Kidney glomerular epithelial cell (primary cell): ENCODE data around the gene TJP2.

Experiments
- DNase-seq: peaks from one replicate; lab custom pipeline; 2025; lab: John Stamatoyannopoulos, UW

The TJP2 gene

DNA sequence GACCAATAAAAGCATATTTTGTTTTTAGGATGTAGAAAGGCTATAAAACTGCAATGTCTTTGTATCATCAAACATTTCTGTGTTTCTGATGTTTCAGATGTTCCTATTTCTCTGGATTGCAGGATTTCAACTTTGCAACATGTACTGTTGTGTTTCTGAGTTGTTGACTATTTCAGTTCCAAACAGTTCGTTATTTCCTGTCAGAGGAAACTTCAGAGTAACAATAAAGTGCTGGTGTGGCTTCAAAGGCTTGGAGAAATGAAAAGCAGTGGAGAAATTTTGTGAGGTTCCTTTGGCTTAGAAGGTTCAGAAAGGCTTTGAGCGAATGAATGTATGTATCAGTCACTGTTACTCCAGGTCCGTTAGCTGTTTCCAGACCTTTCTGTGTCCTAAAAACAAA is 17.2 kb downstream of the TJP2 start:
- DNase-seq = no peak

DNA sequence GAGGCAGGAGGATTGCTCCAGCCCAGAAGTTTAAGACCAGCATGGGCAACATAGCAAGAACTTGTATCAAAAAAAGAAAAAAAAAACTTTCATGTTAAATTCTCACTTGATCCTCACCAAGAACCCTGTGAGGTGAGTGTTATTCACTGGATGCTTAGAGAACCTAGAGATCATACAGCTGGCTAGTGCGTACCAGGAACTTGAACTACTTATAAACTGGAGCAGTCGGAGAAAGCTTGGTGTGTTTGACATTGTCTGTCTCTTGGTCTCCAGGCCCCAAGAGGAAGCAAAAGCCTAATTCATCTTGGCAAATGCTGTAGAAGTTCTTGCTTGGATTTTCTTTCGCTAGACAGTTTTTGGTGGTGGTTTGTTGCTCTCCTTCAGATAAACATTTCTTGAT is 18.1 kb downstream of the TJP2 start:
- no peak for DNase-seq

DNA sequence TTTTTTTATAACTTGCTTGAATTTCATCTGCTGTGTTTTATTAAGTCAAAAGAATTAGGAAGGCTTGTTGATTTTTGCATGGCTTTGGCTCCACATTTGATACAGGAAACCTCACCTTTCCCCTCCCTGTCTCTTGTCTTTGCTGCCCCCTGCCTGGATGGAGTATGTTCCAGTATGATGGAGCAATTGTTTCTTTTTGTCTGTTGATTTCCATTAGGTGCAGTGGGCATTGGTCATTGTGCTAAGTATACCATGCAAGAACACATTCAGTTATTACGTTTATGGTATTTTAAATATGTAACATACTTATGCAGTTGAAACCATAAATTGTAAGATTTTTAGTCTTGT is 19.6 kb downstream of the TJP2 start:
- no peak for DNase-seq

DNA sequence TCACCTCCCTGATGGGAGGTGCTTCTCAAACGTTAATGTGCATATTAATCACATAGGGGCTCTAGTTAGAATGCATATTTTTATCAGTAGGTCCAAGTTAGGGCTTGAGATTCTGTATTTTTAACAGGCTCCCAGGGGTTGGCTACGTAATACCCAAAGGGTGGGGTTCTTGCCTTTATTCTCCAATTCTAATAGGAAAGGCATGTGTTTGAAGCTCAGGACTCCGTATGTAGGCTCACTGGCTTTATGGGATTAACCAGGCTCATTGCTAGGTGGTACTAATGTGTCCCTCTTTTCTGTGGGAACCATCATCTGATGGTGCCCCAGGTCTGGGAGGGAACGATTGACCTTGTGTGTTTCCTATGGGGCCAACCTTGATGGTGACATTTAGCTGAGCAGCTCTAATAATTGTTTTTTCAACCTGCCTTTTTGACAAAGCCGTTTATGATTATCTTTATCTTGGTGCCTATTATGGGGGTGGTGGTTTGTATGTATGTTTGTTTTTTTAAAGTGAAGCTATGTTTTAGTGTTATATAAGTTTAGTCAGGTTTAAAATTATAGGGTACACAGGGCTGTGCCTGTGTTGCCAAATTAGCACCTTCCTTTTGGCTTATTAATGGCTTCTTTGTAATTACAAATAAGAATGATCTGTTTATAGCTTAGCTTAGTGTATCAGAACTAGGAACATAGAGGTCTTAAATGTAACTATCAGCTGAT is 20.8 kb downstream of the TJP2 start:
- DNase-seq = no peak

DNA sequence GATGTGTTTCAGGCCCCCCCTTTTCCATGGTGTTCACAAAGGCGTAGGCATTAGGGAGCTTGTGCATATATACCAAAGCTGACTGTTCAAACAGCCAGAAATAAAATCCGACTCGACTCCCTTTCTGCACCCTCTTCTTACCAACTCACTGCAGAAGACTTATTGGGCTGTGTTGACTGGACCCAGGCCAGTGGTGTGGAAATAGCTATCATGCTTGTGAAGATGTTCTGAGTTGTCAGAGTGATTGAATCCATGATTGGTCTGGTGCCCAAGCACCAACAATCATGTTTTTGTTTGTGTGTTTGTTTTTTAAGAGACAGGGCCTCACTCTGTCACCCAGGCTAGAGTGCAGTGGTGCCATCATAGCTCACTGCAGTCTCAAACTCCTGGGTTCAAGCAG is 21.6 kb downstream of the TJP2 start:
- no peak for DNase-seq

DNA sequence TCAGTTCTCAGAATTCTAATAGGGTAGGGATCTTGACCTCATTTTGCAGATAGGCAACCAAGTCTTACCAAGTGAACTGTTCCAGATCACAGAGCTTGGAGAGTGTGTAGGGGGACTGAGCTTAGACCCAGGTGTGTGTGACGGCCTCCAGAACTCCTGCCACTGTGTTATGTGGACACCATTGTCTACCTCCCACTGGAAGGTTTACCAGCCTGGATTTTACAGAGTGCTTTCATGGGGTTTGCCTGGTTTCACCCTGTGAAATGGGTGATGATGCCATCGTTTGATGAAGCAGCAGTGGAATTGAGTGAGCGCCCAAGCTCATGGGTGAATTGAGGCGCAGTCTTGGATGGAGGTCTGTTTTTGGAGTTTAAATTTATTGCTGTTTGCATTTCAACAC is 23.6 kb downstream of the TJP2 start:
- DNase-seq = no peak

DNA sequence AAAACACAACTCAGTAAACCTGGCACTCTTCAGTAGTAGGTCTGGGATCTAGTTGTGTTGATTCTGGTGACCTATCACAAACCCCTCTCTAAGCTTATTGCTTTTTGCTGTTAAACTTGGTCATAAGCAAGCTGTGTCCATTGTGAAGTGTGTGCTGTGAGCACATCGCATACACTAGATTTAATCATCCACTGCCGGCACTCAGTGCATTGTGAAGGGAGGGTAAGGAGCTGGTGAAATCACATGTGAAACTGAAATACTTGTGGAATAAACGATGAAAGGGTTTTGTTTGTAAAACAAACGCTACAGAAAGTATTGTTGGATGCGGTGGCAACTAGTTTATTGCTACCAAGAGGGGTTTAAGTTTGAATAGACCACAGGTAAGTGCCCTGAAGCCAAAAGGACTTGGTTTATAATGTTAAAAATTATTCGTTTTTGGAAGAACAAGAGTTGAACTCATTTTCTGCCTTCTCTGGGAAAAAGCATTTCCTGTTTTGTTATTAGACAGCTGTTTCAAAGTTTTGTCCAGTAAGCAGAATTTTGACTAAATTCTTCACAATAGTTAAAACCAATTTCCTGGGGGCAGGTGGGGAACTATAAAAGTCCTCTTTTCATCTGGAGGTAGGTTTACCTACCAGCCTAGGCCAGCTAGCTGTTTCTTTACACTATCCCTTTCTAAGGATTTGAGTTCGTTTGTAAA is 24.6 kb downstream of the TJP2 start:
- DNase-seq = peak; percentile 12

DNA sequence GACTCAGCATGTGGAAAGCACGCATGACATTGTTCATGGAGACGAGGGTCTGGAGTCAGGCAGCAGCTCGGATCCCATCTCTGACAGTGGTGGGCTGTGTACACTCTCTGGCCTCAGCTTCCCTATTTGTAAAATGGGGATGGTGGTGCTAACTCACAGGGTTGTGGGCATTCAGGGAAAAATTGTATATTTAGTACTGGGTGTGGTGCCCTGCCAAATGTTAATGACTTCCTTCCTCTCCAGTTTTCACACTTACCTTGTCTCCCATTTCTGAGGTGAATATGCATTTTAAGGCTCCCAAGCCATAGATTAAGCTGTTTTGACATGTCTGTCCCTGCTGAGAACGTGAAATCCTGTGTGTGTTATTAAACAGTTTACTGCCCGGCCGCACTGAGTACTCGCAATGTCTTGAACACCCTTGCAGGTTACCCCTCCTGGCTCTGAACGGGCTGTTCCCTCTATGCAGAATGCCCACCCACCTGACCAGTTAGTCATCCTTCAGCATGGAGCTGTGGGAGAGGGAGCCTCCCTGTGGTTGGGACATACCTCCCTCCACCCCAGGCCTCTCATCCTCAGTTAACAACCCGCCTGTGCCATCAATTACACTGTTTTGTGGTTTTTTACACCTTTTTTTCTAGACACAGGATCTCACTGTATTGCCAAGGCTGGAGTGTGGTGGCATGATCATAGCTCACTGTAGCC is 25.8 kb downstream of the TJP2 start:
- DNase-seq = no peak

DNA sequence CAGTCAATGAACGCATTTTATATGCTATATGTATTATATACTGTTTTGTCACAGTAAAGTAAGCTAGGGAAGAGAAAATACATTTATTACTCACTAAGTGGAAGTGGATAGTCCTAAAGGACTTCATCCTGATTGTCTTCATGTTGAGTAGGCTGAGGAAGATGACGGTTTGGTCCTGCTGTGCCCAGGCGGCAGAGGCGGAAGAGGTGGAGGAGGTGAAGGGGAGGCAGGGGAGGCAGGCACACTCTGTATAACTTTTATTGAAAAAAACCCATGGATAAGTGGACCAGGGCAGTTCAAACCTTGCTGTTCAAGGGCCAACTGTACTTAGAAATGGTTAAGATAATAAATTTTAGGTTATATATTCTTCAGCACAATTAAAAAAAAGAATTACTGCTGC is 28.5 kb downstream of the TJP2 start:
- DNase-seq = no peak

DNA sequence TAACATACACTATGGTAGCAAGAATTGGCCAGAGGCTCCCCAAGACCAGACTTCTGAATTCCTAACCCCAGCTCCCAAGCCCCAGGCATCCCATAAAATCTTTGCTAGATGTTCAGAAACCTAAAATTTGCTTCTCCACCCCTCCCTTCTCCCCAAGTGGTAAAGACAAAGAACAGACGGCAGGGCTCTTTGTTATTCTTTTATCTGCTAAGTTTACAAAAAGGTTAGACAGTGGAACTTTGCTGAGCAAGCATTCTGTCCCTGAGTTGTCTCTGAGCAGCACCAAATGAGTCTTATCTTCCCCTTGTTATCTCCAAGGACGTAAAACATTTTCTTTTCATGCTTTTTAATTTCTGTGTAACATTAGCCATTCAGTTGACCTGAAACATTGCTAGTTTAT is 30.2 kb downstream of the TJP2 start:
- DNase-seq = no peak

DNA sequence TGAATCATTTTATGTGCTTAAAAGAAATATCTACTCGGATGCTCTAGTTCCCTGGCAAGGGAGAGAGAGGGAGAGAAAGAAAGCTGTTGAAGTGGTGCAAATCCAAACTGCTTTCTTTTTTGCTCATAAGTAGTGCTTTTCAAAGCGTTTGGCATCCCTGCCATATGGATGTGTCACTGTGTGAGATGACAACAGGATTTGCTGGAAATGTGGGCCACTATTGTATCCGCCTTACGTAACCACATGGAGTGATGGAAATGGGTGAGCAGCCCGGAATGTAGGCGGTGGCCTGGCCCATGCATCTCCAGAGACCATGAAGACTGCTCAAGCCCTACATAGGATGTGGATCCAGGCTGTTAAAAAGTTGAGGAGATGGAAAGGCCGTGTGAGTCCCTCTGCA is 30.8 kb downstream of the TJP2 start:
- DNase-seq = no peak

DNA sequence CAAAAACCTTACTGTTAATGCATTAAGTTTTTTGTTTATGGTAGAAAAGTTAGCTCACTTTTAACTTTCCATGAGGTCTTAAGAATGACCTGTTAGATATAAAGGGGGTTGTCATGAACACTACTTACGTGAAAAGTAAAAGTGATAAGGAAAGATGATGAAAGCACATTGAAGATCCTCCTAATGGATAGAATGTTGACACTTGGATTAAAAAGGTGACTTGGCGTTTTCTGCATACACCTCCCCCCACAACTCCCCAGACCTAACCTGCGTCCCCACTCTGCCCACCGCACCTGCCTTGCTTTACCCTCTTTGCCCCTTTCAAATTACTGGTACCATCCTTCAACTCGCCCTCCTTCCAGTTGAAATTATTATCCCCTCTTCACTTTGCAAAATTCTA is 32.0 kb downstream of the TJP2 start:
- DNase-seq = no peak

DNA sequence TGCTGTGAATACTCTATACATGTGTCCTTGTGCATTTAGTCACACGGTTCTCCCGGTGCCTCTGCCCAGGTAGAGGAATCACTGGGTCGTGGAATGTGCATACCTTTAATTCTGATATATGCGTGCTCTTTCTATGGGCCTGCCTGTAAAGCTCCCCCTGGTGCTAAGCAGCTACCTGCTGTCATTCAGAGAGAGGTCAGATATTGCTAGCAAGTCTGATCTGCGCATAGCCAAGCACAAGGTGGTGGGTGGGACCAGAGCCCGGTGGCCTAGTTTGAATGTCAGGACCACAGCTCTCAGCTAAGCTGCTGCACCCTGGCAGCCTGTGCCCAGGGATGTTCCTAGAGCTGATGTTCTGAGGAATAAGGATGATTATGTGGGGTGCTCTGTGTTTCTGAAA is 33.4 kb downstream of the TJP2 start:
- DNase-seq = no peak

DNA sequence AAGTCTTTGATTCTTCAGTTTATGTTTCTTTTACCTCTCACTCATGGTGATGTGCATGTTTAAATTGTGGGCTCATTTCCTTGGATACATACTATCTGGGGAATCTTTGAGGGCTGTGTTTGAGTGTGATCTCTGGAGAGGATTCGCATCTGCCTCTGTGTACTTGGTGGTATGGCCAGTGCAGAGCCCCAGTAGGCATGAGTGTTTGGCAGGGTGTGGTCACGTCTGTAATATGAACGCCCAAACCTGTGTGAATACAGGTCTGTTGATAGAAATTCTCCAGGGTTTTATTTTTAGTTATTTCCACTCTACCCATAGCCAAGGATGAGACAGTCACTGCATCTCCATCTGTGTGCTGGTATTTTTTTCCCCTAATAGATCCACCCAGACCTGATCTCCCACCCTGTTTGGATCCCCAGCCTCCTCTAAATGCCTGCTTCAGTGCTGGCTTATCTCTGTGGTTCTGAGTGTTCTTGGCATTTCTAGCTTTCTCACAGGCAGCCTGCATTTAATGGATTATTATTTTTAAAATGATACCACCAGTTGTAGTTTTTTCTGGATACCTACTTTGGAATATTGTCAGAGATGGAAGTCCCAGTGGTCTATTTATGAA is 37.5 kb downstream of the TJP2 start:
- no peak for DNase-seq

DNA sequence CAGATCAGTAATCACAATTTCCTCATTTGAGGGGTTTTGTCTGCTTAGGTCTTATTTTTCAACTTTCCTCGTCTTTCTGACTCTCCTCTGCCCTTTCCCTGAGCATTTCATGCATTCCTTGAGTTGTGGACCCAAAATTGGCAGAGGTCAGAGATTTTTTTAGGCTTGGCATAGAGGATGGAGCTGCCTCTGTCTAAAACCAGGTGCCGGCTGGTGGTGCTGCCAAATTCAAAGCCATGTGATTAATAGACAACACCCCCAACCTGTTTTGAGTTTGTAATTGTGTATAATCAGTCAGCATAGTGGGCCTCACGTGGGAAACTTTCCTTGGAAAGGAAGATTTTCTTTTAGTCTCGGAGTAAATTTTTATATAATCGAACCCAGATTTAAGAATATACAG is 39.6 kb downstream of the TJP2 start:
- no peak for DNase-seq

DNA sequence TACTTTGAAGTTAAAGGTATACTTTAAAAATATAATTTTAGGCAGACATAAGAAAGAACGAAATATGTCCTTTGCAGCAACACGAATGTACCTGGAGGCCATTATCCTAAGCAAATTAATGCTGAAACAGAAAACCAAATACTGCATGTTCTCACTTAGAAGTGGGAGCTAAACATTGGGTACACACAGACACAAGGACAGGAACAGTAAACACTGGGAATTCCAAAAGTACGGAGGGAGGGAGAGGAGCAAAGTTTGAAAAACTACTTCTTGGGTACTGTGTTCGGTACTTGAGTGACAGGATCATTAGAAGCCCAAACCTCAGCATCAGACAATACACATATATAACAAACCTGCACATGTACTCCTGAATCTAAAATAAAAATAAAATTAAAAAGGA is 40.9 kb downstream of the TJP2 start:
- no peak for DNase-seq

DNA sequence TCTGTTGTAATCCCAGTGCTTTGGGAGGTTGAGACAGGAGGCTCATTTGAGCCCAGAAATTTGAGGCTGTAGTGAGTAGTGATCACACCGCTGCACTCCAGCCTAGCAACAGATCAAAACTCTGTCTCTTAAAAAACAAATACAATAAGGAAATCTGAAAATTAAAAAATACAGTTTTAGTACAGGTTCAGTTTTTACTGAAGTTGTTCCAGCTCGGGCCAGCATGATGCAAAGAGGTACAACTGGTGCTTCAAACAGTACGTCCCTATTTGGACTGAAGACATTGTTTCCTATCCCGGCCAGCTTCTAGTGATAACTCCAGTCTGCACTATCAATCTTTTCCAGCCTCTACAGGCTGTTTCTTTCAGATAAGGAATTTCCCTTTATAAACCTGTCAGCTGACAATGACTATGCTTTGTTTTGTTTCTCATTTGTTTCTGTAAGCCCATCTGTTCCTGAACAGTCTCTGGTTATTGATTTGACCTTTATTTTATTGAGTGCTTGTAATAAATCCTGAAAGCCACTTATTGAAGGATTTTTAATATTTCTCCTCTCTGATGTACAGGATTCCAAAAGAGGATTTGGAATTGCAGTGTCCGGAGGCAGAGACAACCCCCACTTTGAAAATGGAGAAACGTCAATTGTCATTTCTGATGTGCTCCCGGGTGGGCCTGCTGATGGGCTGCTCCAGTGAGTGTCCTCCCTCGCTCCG is 41.9 kb downstream of the TJP2 start:
- no peak for DNase-seq

DNA sequence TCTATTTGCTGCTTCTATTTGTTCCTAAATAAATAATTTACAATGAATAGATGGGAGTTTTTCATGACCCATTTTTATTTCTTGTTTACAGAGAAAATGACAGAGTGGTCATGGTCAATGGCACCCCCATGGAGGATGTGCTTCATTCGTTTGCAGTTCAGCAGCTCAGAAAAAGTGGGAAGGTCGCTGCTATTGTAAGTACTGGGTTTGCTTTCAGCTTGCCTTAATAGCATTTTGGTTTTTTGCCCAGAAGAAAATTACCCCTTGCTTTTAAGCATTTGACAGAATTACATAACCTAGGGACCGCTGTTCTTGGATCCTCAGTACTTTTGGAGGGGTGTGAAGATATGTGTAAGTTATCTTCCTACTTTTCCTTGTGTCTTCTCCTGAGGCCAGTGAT is 44.1 kb downstream of the TJP2 start:
- DNase-seq = no peak

DNA sequence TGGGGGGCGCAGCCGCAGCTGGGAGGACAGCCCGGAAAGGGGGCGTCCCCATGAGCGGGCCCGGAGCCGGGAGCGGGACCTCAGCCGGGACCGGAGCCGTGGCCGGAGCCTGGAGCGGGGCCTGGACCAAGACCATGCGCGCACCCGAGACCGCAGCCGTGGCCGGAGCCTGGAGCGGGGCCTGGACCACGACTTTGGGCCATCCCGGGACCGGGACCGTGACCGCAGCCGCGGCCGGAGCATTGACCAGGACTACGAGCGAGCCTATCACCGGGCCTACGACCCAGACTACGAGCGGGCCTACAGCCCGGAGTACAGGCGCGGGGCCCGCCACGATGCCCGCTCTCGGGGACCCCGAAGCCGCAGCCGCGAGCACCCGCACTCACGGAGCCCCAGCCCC is 47.0 kb downstream of the TJP2 start:
- DNase-seq = no peak

DNA sequence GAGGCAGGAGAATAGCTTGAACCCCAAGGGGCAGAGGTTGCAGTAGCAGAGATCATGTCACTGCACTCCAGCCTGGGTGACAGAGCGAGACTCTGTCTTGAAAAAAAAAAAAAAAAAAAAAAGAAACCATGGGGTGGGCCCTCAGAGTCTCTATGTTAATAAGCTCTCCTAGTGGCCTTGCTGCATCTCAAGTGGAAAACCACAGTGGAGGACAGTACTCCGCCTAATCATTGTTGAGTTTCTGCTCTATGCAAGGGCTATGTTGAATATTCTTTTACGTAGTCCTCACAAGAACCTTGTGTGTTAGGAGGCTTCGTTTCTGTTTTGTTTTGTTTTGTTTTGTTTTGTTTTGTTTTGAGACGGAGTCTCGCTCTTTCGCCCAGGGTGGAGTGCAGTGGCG is 48.9 kb downstream of the TJP2 start:
- no peak for DNase-seq

DNA sequence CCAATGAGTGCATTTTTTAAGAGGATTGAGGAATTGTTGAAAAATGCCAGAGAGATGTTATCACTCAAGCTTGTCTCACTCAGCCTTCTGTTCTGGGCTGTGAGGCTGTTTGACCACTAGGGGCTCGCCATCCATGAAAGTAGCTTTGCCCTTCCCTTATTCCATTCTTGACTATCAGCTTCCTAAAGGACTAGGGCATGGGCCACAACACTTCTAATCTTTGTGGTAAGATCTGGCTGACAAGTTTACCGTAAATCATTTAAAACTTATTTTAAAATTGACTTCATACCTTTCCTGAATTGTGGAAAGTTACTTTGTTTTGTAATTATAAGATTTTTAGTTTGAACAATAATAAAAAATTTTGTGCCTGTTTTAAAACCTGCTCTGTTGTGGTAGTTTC is 49.5 kb downstream of the TJP2 start:
- peak; percentile 50 for DNase-seq

DNA sequence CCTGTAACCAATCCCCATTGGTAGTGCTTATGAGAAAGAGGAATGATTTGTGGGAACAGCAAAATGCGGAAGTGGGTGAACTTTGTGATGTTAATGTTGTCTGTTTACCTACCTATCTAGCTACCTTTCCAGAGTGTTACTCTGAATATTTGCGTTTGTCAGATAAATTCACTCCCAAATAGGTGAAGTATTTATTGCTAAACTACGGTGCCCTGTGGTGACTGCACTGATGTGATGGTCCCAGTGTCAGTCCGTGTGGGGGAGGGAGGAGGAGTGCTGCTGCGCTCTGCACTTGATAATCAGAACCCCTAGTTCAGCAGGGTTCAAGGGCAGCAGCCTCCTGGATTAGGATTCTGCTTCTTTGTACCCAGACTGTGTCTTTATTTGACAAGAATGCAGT is 55.3 kb downstream of the TJP2 start:
- DNase-seq = no peak

DNA sequence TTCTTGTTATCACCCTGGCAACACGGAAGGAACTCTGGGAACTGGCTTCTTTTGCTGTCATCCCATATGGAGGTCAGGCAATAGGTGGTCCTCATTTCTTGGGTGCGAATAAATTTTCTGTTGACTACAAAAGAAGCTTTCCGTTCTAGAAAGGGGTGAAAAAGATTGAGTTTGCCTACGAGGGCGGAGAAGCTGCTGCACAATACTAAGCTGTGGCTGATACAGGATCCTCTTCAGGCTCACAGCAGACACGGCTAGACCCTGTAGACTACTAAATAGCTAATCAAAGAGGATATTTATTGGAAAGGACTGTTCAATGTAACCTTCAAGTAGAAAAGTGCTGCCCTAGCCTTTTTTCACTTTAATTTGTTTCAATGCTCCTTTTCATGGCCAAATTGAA is 58.1 kb downstream of the TJP2 start:
- no peak for DNase-seq
